Measurements from ENCODE around the gene LAMA3.

DNA sequence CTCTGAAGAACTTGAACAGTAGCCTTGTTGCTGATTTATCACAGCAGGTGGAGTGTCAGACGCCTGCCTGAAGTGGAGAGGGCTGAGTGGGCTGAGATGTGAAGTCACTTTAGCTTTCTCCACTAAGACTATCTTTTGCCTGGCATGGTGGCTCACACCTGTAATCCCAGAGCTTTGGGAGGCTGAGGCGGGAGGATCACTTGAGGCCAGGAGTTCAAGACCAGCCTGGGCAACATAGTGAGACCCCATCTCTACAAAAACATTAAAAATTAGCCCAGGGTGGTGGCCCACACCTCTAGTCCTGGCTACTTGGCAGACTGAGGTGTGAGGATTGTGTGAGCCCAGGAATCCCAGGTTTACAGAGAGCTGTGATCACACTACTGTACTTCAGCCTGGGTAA is 264.7 kb downstream of the LAMA3 start:
- TF ChIP-seq, protein P1, sequence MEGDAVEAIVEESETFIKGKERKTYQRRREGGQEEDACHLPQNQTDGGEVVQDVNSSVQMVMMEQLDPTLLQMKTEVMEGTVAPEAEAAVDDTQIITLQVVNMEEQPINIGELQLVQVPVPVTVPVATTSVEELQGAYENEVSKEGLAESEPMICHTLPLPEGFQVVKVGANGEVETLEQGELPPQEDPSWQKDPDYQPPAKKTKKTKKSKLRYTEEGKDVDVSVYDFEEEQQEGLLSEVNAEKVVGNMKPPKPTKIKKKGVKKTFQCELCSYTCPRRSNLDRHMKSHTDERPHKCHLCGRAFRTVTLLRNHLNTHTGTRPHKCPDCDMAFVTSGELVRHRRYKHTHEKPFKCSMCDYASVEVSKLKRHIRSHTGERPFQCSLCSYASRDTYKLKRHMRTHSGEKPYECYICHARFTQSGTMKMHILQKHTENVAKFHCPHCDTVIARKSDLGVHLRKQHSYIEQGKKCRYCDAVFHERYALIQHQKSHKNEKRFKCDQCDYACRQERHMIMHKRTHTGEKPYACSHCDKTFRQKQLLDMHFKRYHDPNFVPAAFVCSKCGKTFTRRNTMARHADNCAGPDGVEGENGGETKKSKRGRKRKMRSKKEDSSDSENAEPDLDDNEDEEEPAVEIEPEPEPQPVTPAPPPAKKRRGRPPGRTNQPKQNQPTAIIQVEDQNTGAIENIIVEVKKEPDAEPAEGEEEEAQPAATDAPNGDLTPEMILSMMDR (conservative IDR thresholded peaks at IDR 0.05 in 1 of 2, IDR thresholded peaks at IDR 0.05 in 1 of 2; ENCODE audit: extremely low read depth in 1 of 2, insufficient read depth in 1 of 2, low read depth in 1 of 2, low read length in 2 of 2) = no peak
- no peak for TF ChIP-seq EZH2 (IDR thresholded peaks at IDR 0.05; ENCODE audit: borderline replicate concordance, low read length)

Measured in mammary epithelial cell (primary cell).